Activated naive CD8-positive, alpha-beta T cell treated with anti-CD3 and anti-CD28 coated beads, Interleukin-2, amount 10 ng/mL, durations not matched to agents 7 days and 5 days (primary cell): ENCODE measurements around the gene RBP5. TPM values are rescaled to one million over a fixed set of nuclear protein-coding genes. Genes with fewer than 3 reads are reported as not detected.

Source experiments
- ATAC-seq: fragments of 150-1000 bp; cut with Tn5 transposase; one replicate; pipeline ENCODE4 v1.10.0; 2021; ENCODE audit warnings: low read depth, moderate library complexity
- POLR2A ChIA-PET: fragments of 350-600 bp; sonication (Branson Sonifier 250); formaldehyde crosslinking; loops from one replicate; lab custom pipeline; 2021; ENCODE audit warnings: antibody characterized with exemption; lab: Charles Lee
- DNase-seq: peaks from one replicate; pipeline ENCODE4 v3.0.0; 2021
- H3K27ac Mint-ChIP-seq: one replicate; pipeline ENCODE4 v1.8.0; 2022; ENCODE audit warnings: mild to moderate bottlenecking, mixed read lengths
- H3K27me3 Mint-ChIP-seq: one replicate; pipeline ENCODE4 v1.8.0; 2022; ENCODE audit warnings: mild to moderate bottlenecking, moderate library complexity, mixed read lengths
- H3K36me3 Mint-ChIP-seq: one replicate; pipeline ENCODE4 v1.8.0; 2021; ENCODE audit warnings: mild to moderate bottlenecking, mixed read lengths
- H3K4me1 Mint-ChIP-seq: one replicate; pipeline ENCODE4 v1.8.0; 2021; ENCODE audit warnings: mixed read lengths
- H3K4me3 Mint-ChIP-seq: one replicate; pipeline ENCODE4 v1.8.0; 2022; ENCODE audit warnings: mild to moderate bottlenecking, moderate library complexity, mixed read lengths
- H3K9me3 Mint-ChIP-seq: one replicate; pipeline ENCODE4 v1.8.0; 2021; ENCODE audit warnings: mixed read lengths
- total RNA-seq, 2 experiments: library from RNA; stranded (reverse); gene quantifications; one replicate each; pipeline ENCODE4 v1.2.3, GENCODE V29; 2021

Gene RBP5
- total RNA-seq, 2 experiments from 2014 or later: 0.58 to 1.3 TPM

DNA sequence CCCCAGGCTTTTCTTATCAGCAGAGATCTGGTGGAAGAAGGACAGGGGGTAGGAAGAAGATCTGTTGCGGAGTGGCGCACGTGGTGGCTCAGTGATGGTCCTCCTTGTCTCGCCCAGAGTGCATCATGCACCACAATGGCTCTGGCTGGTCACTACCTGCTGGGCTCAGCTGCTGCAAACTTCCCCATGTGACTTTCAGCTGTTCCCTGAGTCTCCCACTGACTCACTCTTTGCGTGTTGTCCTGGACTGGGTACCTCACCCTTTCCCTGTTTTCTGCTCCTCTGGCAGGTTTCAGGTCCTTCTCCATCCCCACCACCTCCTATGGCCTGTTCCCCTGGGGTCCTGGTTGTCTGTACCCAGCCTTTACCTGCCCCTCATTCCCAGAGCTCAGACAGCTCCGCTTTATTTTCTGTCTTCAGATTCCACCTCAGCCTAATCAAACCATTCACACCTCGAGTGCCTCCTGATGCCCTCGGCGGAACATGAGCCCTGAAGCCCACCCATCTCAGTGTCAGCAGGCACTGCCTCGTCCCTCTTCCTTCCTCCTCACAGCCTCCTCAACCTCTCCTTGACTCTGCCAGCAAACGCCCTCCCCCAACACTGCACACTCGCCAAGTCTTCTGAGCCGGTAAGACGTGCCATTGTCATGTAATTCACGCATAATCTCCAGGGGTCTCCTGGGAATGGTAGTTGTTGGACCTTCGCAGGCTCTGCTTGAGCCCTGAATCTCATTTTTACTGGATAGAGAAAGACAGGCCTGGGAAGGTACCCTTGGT lies 38.3 kb downstream of the RBP5 start:
- DNase-seq (no peak), ATAC-seq (no peak)
- Mint-ChIP-seq H3K4me1 (peaks cover 6% of the 10 kb centered on the region), H3K27me3 (no peaks in the 10 kb centered on the region), H3K36me3 (no peaks in the 10 kb centered on the region), H3K9me3 (no peaks in the 10 kb centered on the region), H3K4me3 (no peak overlapping the region), H3K27ac (no peak overlapping the region)
- POLR2A ChIA-PET: interaction anchor here (1.3 to 1.6 kb wide), 3 partner anchors 75 to 153 kb away, joined by 3 to 5 read pairs (median 4); partner anchors contain the start of genes C12orf57 and RNU7-1

DNA sequence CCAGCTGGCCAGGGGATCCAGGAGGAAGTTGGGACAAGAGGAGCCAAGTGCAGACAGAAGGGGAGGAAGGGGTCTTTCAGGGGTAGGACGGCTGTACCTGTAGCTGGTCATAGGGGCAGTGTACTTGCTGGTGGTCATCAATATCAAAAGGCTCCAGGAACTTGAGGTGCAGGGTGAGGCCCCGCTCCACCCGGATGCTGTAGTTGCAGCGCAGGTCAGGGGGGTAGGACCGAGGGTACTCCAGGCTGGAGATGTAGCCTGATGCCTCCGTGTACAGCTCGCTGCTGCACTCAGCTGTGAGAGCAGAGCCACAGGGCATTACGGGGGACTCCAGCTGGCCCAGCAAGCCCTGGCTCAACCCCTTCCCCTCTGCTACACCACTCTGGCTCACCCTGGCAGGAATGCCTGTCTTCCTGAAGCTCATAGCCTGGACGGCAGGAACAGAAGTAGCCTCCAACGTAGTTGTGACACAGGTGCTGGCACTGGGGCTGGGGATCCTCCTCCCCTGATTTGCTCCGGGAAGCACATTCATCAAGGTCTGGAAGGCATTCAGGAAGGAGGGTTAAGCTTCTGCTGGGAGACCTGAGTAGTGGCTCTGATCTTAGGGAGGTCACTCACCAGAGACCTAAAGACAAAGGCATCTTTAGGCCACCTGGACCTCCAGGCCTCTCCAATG lies 39.4 kb downstream of the RBP5 start:
- Mint-ChIP-seq H3K9me3 (no peaks in the 10 kb centered on the region), H3K27me3 (no peaks in the 10 kb centered on the region), H3K4me1 (peaks cover 6% of the 10 kb centered on the region), H3K4me3 (no peak overlapping the region), H3K36me3 (no peaks in the 10 kb centered on the region), H3K27ac (no peak overlapping the region)
- POLR2A ChIA-PET: interaction anchor here (1.3 kb wide), 1 partner anchor 146 kb away, joined by 5 read pairs; the partner anchor contains the start of genes C12orf57 and RNU7-1
- ATAC-seq (no peak), DNase-seq (no peak)

DNA sequence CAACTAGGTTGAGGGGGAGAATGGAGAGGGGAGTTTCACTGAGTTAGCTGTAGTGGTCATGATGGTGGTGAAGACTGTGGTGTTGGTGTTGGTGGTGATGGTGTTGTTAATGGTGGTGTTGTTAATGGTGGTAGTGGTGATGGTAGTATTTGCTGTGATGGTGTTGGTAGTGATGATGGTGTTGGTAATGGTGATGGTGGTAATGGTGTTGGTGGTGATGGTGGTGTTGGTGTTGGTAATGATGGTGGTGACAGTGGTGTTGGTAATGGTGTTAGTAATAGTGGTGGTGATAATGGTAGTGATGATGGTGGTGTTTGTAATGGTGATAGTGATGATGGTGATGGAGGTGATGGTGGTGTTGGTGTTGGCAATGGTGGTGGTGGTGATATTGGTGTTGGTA lies 45.6 kb downstream of the RBP5 start:
- H3K9me3 Mint-ChIP-seq: peaks cover 5% of the 10 kb centered on the region
- no peak overlapping the region for H3K27ac Mint-ChIP-seq
- no peak for DNase-seq
- POLR2A ChIA-PET: no interaction called here
- peaks cover 5% of the 10 kb centered on the region for H3K36me3 Mint-ChIP-seq
- no peak overlapping the region for H3K4me3 Mint-ChIP-seq
- peaks cover 2% of the 10 kb centered on the region for H3K4me1 Mint-ChIP-seq
- no peak for ATAC-seq
- H3K27me3 Mint-ChIP-seq: peaks cover 12% of the 10 kb centered on the region

DNA sequence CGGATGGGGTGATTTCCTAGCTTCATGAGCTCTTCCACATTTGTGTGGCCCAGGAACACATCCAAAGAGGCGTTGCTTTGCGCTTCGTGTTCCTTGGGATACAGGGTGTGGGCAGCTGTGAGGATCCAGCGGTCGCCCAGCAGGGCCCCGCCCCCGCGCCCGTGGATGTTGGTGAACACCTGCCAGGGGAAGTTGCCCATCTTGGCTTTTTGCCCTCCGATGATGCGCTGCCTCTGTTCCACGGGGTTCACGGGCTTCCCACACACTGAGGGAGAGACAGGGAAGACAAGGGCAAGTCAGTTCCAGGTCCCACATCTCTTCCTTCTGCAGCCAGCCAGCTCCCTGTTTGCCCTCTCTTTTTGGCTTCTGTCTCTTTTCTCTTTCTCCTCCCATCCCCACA lies 47.7 kb downstream of the RBP5 start:
- ATAC-seq (no peak), DNase-seq (no peak)
- Mint-ChIP-seq H3K9me3 (peaks cover 5% of the 10 kb centered on the region), H3K27me3 (peaks cover 16% of the 10 kb centered on the region), H3K36me3 (peaks cover 5% of the 10 kb centered on the region), H3K27ac (no peak overlapping the region), H3K4me1 (peaks cover 2% of the 10 kb centered on the region), H3K4me3 (no peak overlapping the region)
- POLR2A ChIA-PET: no interaction called here

DNA sequence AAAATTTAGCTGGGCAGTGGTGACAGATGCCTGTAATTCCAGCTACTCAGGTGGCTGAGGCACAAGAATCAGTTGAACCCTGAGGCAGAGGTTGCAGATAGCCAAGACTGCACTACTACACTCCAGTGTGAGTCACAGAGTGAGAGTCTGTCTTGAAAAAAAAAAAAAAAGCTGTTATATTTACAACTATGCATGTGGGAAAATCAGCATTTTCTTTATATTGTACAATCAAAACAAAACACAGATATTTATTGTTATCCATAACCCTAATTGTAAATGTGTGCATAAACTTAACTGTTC lies 48.9 kb downstream of the RBP5 start:
- POLR2A ChIA-PET: no interaction called here

DNA sequence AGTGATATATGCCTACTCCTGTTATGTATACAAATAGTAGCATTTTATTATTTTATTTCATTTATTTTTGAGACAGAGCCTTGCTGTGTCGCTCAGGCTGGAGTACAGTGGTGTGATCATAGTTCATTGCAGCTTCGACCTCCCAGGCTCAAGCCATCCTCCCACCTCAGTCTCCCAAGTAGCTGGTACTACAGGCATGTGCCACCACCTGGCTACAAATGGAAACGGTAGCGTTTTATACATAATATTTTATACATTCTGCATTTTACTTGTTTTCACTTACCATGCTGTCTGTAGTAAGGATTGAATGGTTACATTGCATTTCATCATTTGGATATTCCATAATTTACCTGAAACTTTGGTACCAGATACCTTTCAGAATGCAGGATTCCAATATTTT lies 50.5 kb downstream of the RBP5 start:
- ATAC-seq (no peak), DNase-seq (no peak)
- peaks cover 31% of the 10 kb centered on the region for H3K27me3 Mint-ChIP-seq
- peaks cover 7% of the 10 kb centered on the region for H3K4me1 Mint-ChIP-seq
- H3K4me3 Mint-ChIP-seq: no peak overlapping the region
- peaks cover 3% of the 10 kb centered on the region for H3K36me3 Mint-ChIP-seq
- H3K9me3 Mint-ChIP-seq: peaks cover 2% of the 10 kb centered on the region
- H3K27ac Mint-ChIP-seq: no peak overlapping the region
- POLR2A ChIA-PET: no interaction called here

More for the DNA sequence above, 48.9 kb downstream of the RBP5 start:
- Mint-ChIP-seq H3K9me3 (peaks cover 5% of the 10 kb centered on the region), H3K27ac (no peak overlapping the region), H3K4me3 (no peak overlapping the region), H3K27me3 (peaks cover 19% of the 10 kb centered on the region), H3K36me3 (peaks cover 5% of the 10 kb centered on the region), H3K4me1 (peaks cover 9% of the 10 kb centered on the region)
- no peak for DNase-seq
- ATAC-seq: no peak

DNA sequence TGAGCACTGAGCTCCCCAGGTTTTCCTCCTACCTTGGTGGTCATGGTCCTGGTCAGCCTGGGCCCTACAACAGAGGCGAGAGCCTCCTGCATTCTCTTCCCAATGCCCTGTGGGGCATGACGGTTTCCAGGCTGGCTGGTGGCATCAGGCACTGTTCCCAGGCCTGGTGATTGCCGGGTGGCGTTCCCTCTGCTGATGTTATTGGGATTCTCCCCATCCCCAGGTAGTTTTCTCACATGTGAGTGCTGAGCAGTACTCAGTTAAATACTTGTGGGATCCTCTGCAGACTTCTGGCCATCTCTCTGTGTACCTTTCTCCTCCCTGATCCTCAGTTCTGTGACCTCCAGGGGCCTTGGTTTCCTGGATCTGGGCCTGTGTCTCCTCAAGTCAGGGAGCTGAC lies 52.2 kb downstream of the RBP5 start:
- ATAC-seq: no peak
- POLR2A ChIA-PET: no interaction called here
- H3K36me3 Mint-ChIP-seq: no peaks in the 10 kb centered on the region
- peaks cover 7% of the 10 kb centered on the region for H3K4me1 Mint-ChIP-seq
- H3K9me3 Mint-ChIP-seq: no peaks in the 10 kb centered on the region
- no peak for DNase-seq
- H3K4me3 Mint-ChIP-seq: no peak overlapping the region
- no peak overlapping the region for H3K27ac Mint-ChIP-seq
- peaks cover 38% of the 10 kb centered on the region for H3K27me3 Mint-ChIP-seq

DNA sequence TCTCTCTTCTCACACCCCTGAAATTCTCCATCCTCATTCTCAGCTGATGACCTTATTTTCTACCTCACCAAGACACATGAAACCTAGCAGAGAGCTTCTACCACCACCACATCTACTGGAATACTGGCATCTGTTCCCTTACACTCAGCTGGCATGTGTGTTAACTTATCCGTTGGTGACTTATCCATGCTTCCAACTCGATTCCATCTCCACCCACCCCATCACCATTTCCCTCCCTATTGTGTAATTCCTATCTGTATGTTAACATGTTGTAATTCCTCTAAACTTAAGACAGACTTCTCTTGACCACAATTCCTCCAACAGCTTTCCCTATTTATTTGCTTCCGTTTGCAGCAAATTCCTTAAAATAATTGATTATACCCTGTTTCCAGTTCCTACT lies 52.8 kb downstream of the RBP5 start:
- Mint-ChIP-seq H3K36me3 (no peaks in the 10 kb centered on the region), H3K27me3 (peaks cover 38% of the 10 kb centered on the region), H3K9me3 (no peaks in the 10 kb centered on the region), H3K4me3 (no peak overlapping the region), H3K27ac (no peak overlapping the region), H3K4me1 (peaks cover 7% of the 10 kb centered on the region)
- POLR2A ChIA-PET: no interaction called here
- DNase-seq: no peak
- no peak for ATAC-seq

DNA sequence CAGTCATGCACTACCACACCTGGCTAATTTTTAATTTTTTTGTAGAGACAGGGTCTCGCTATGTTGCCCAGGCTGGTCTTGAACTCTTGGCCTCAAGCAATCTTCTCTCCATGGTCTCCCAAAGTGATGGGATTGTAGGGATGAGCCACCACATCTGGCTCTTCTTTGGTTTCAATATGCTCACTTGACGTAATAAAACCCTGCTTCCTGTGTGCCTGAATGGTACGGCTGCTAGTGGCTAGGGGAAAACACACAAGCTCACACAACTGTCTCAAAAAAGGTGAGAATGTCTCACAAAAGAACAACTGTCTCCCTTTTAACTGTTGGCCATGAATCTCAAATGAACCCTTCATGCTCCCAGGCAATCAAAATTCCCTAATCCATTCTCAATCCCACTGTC lies 53.2 kb downstream of the RBP5 start:
- Mint-ChIP-seq H3K36me3 (no peaks in the 10 kb centered on the region), H3K4me3 (no peak overlapping the region), H3K9me3 (no peaks in the 10 kb centered on the region), H3K27ac (no peak overlapping the region), H3K4me1 (peaks cover 7% of the 10 kb centered on the region), H3K27me3 (peaks cover 38% of the 10 kb centered on the region)
- DNase-seq (no peak), ATAC-seq (no peak)
- POLR2A ChIA-PET: no interaction called here

DNA sequence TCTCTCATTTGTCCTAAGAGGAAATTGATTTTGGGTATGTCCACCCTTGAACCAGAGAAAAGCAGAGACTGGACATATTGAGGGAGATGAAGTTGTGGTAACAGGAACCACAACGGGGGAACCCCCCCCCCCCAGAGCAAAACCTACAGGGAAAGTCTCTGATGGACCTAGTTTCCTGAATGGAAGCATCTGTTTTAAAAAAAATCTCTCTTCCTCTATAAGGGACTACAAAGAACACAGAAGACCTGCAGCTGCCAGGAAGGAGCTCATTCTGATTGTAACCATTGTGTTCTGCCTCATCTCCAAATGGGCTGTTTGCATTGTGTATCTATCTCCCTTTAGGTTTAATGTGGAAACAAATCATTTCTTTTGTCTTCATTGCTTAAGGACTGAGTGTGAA lies 54.7 kb downstream of the RBP5 start:
- Mint-ChIP-seq H3K27ac (no peak overlapping the region), H3K27me3 (peaks cover 38% of the 10 kb centered on the region), H3K4me1 (peaks cover 7% of the 10 kb centered on the region), H3K9me3 (no peaks in the 10 kb centered on the region), H3K36me3 (no peaks in the 10 kb centered on the region), H3K4me3 (no peak overlapping the region)
- DNase-seq (no peak), ATAC-seq (no peak)
- POLR2A ChIA-PET: no interaction called here

Other genes with a start within 250 kb of the RBP5 start
- 1 to 10 TPM; 8.1 to 8.3 TPM for gene LRRC23, start 224.1 kb downstream of the RBP5 start, total RNA-seq
- gene ENO2, start 214.3 kb downstream of the RBP5 start, total RNA-seq: 100 to 1,000 TPM; 231 to 242 TPM
- 10 to 100 TPM; 31.0 to 31.3 TPM for gene ATN1, start 200.9 kb downstream of the RBP5 start, total RNA-seq
- gene RNU7-1, start 185.1 kb downstream of the RBP5 start, total RNA-seq: not detected
- gene C12orf57, start 184.9 kb downstream of the RBP5 start, total RNA-seq: 100 to 1,000 TPM; 210 to 217 TPM
- gene PTPN6, start 177.5 kb downstream of the RBP5 start, total RNA-seq: 100 to 1,000 TPM; 349 to 370 TPM
- gene PHB2, start 158.2 kb downstream of the RBP5 start, total RNA-seq: 100 to 1,000 TPM; 175 to 189 TPM
- gene EMG1, start 158.0 kb downstream of the RBP5 start, total RNA-seq: 10 to 100 TPM; 50.0 to 55.7 TPM
- 10 to 100 TPM; 30.3 to 33.9 TPM for gene LPCAT3, start 110.4 kb downstream of the RBP5 start, total RNA-seq
- 1 to 10 TPM; 1.3 TPM for gene C1S, start 68.2 kb downstream of the RBP5 start, total RNA-seq
- gene C1R, start 36.4 kb downstream of the RBP5 start, total RNA-seq: 1 to 10 TPM; 4.6 to 6.4 TPM
- gene C1RL, start 19.7 kb downstream of the RBP5 start, total RNA-seq: 10 to 100 TPM; 29.8 to 36.0 TPM
- 100 to 1,000 TPM in 1 of 2 experiments, 10 to 100 TPM in 1; 99.3 to 104 TPM for gene CLSTN3, start 1.5 kb upstream of the RBP5 start, total RNA-seq
- 10 to 100 TPM; 21.1 to 23.0 TPM for gene PEX5, start 60.8 kb upstream of the RBP5 start, total RNA-seq
- not detected for gene ACSM4, start 175.2 kb upstream of the RBP5 start, total RNA-seq